Mucosa of rectum (tissue), 2 donors: Measurements from ENCODE around the gene DOCK1.

Source experiments
- H3K27ac ChIP-seq, 2 donors: one replicate each; pipeline ENCODE4 v1.7.0; 2013; ENCODE audit warnings: inconsistent platforms in 2 of 2, low read depth in 2 of 2, low read length in 2 of 2
- H3K27me3 ChIP-seq, 2 donors: one replicate each; pipeline ENCODE4 v1.7.0; 2013; ENCODE audit warnings: low read length in 2 of 2; ENCODE audit not compliant: control insufficient read depth in 2 of 2, insufficient read depth in 2 of 2
- H3K36me3 ChIP-seq, 2 donors: one replicate each; pipeline ENCODE4 v1.7.0; 2013; ENCODE audit warnings: low read length in 2 of 2; ENCODE audit not compliant: control insufficient read depth in 2 of 2, insufficient read depth in 2 of 2
- H3K4me1 ChIP-seq, 2 donors: one replicate each; pipeline ENCODE4 v1.7.0; 2013; ENCODE audit warnings: low read length in 2 of 2, mild to moderate bottlenecking in 1 of 2; ENCODE audit not compliant: control insufficient read depth in 2 of 2, insufficient read depth in 2 of 2
- H3K4me3 ChIP-seq, 2 donors: one replicate each; pipeline ENCODE4 v1.7.0; 2013; ENCODE audit warnings: low read length in 2 of 2
- H3K9ac ChIP-seq, 2 donors: one replicate each; pipeline ENCODE4 v1.7.0; 2013; ENCODE audit warnings: low read length in 2 of 2, low read depth in 1 of 2, mild to moderate bottlenecking in 1 of 2
- H3K9me3 ChIP-seq, 2 donors: one replicate each; pipeline ENCODE4 v1.7.0; 2013; ENCODE audit warnings: low read length in 2 of 2; ENCODE audit not compliant: control insufficient read depth in 2 of 2
- donor health status: healthy.
- donor health status: Normal muscosa, but diverticular disease.

DOCK1 gene

GRCh38 chr10:127227027-127227426, 321.8 kb downstream of the DOCK1 start:
- H3K9me3 ChIP-seq = no peaks in the 10 kb centered on the region
- no peaks in the 10 kb centered on the region for H3K4me1 ChIP-seq
- H3K36me3 ChIP-seq = no peaks in the 10 kb centered on the region
- no peak overlapping the region for H3K9ac ChIP-seq
- no peak overlapping the region for H3K4me3 ChIP-seq
- no peak overlapping the region for H3K27ac ChIP-seq
- H3K27me3 ChIP-seq = no peaks in the 10 kb centered on the region

GRCh38 chr10:127227663-127228062, 322.4 kb downstream of the DOCK1 start:
- no peaks in the 10 kb centered on the region for H3K27me3 ChIP-seq
- no peak overlapping the region for H3K4me3 ChIP-seq
- H3K4me1 ChIP-seq = no peaks in the 10 kb centered on the region
- H3K9ac ChIP-seq = no peak overlapping the region
- H3K27ac ChIP-seq = no peak overlapping the region
- H3K36me3 ChIP-seq = no peaks in the 10 kb centered on the region
- no peaks in the 10 kb centered on the region for H3K9me3 ChIP-seq

- H3K27ac ChIP-seq = no peak overlapping the region
- no peaks in the 10 kb centered on the region for H3K27me3 ChIP-seq
- no peaks in the 10 kb centered on the region for H3K4me1 ChIP-seq
- H3K4me3 ChIP-seq = no peak overlapping the region
- H3K9me3 ChIP-seq = no peaks in the 10 kb centered on the region
- no peak overlapping the region for H3K9ac ChIP-seq
- no peaks in the 10 kb centered on the region for H3K36me3 ChIP-seq
Observed at GRCh38 chr10:127228195-127228787, 323.1 kb downstream of the DOCK1 start.

- Histone ChIP-seq H3K36me3 (no peaks in the 10 kb centered on the region), H3K4me1 (no peaks in the 10 kb centered on the region), H3K27ac (no peak overlapping the region), H3K9me3 (no peaks in the 10 kb centered on the region), H3K27me3 (no peaks in the 10 kb centered on the region), H3K9ac (no peak overlapping the region), H3K4me3 (no peak overlapping the region)
Observed at GRCh38 chr10:127234306-127234800, 329.1 kb downstream of the DOCK1 start.

- no peaks in the 10 kb centered on the region for H3K9me3 ChIP-seq
- no peak overlapping the region for H3K9ac ChIP-seq
- H3K4me3 ChIP-seq = no peak overlapping the region
- H3K27ac ChIP-seq = no peak overlapping the region
- no peaks in the 10 kb centered on the region for H3K4me1 ChIP-seq
- no peaks in the 10 kb centered on the region for H3K36me3 ChIP-seq
- no peaks in the 10 kb centered on the region for H3K27me3 ChIP-seq
Observed at GRCh38 chr10:127236266-127236665, 331.0 kb downstream of the DOCK1 start.

- no peak overlapping the region for H3K27ac ChIP-seq
- peaks cover 0 to 2% of the 10 kb centered on the region in 2 donors for H3K36me3 ChIP-seq
- no peak overlapping the region for H3K4me3 ChIP-seq
- H3K9me3 ChIP-seq = no peaks in the 10 kb centered on the region
- H3K9ac ChIP-seq = no peak overlapping the region
- H3K27me3 ChIP-seq = no peaks in the 10 kb centered on the region
- H3K4me1 ChIP-seq = no peaks in the 10 kb centered on the region
Observed at GRCh38 chr10:127242914-127243313, 337.7 kb downstream of the DOCK1 start.

- H3K9ac ChIP-seq = no peak overlapping the region
- no peaks in the 10 kb centered on the region for H3K9me3 ChIP-seq
- no peaks in the 10 kb centered on the region for H3K27me3 ChIP-seq
- H3K27ac ChIP-seq = no peak overlapping the region
- no peak overlapping the region for H3K4me3 ChIP-seq
- H3K36me3 ChIP-seq = peaks cover 5 to 8% of the 10 kb centered on the region in 2 donors
- no peaks in the 10 kb centered on the region for H3K4me1 ChIP-seq
Observed at GRCh38 chr10:127243490-127244272, 338.5 kb downstream of the DOCK1 start.

- no peak overlapping the region for H3K27ac ChIP-seq
- H3K36me3 ChIP-seq = peaks cover 6 to 12% of the 10 kb centered on the region in 2 donors
- no peak overlapping the region for H3K9ac ChIP-seq
- no peaks in the 10 kb centered on the region for H3K27me3 ChIP-seq
- H3K4me1 ChIP-seq = no peaks in the 10 kb centered on the region
- no peak overlapping the region for H3K4me3 ChIP-seq
- H3K9me3 ChIP-seq = no peaks in the 10 kb centered on the region
Observed at GRCh38 chr10:127245456-127245855, 340.2 kb downstream of the DOCK1 start.

GRCh38 chr10:127250031-127250430, 344.8 kb downstream of the DOCK1 start:
- Histone ChIP-seq H3K4me1 (no peaks in the 10 kb centered on the region), H3K27me3 (no peaks in the 10 kb centered on the region)

GRCh38 chr10:127252818-127253217, 347.6 kb downstream of the DOCK1 start:
- Histone ChIP-seq H3K9me3 (no peaks in the 10 kb centered on the region), H3K27ac (no peak overlapping the region), H3K4me1 (no peaks in the 10 kb centered on the region), H3K27me3 (no peaks in the 10 kb centered on the region), H3K9ac (no peak overlapping the region), H3K36me3 (peaks cover 12 to 17% of the 10 kb centered on the region in 2 donors), H3K4me3 (no peak overlapping the region)

More at GRCh38 chr10:127250031-127250430, 344.8 kb downstream of the DOCK1 start:
- peaks cover 6 to 12% of the 10 kb centered on the region in 2 donors for H3K36me3 ChIP-seq
- H3K9ac ChIP-seq = no peak overlapping the region
- no peaks in the 10 kb centered on the region for H3K9me3 ChIP-seq
- no peak overlapping the region for H3K4me3 ChIP-seq
- H3K27ac ChIP-seq = no peak overlapping the region
